ENCODE measurements around the gene KRT33B.
A peak's percentile ranks its signal among the peaks of the same experiment; 100 is the strongest.

Gene KRT33B

DNA sequence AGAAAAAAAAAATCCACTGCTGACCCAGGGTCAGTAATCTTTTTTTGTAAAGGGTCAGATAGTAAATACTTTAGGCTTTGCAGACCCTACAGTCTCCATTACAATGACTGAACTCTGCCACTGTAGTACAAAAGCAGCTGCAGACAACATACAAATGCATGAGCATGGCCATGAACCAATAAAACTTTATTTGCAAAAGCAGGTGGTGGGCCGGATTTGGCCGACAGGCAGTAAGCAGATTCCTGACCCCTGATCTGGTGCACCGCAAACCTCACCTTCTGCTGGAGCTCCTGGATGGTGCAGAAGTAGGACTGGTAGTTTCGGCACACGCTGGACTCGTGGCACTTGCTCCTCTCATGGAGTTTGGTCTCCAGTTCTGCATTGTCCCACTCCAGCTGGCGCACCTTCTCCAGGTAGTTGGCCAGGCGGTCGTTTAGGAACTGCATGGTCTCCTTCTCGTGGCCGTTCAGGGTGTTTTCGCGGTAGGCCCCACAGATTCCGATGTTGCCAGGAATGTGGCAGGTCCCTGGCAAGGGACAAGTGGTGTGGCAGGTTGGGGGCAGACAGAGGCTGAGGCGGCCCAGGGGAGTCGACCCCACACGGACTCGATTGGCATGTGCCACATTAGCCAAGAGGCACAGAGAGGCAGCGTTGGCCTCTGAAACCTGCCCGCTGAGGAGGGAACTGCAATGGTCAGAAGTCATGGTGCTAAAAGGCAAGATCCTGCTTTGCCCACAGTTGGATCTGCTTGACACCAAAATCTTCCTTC lies 41.6 kb upstream of the KRT33B start:
- Histone ChIP-seq H3K4me3 (no peak overlapping the region), H3K36me3 (no peaks in the 10 kb centered on the region), H4K20me1 (no peaks in the 10 kb centered on the region), H3K9ac (no peak overlapping the region), H3K4me2 (no peak overlapping the region), H3K4me1 (no peaks in the 10 kb centered on the region), H3K9me3 (replicated peaks in 1 of 11) (no peaks in the 10 kb centered on the region), H3K27ac (no peak overlapping the region), H3K27me3 (no peaks in the 10 kb centered on the region)
- no peak for TF ChIP-seq Cebpa-rat (IDR thresholded peaks at IDR 0.05)

DNA sequence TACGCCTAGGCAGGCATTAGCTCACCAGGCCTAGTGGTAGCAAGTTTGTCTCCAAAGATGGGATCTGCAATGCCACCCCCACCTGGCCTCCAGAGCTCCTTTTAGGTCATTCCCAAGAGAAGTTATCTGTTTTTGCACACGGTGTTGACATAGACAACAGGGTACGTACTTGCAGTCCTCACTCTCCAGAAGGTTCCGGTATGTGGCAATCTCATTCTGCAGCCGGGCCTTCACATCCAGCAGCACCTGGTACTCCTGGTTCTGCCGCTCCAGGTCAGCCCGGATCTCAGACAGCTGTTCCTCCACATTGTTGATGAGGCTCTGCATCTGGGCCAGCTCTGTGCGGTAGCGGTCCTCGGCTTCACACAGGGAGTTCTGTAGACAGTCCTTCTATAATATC lies 37.6 kb upstream of the KRT33B start:
- Histone ChIP-seq H3K27me3 (no peaks in the 10 kb centered on the region), H3K4me2 (no peak overlapping the region), H3K9me3 (replicated peaks in 1 of 11) (no peaks in the 10 kb centered on the region), H3K4me3 (no peak overlapping the region), H3K36me3 (no peaks in the 10 kb centered on the region), H4K20me1 (no peaks in the 10 kb centered on the region), H3K27ac (no peak overlapping the region), H3K9ac (no peak overlapping the region), H3K4me1 (peaks cover 7 to 26% (median 10%) of the 10 kb centered on the region in 10 experiments; a peak in 19 of 20 replicates)
- TF ChIP-seq Cebpa-rat (IDR thresholded peaks at IDR 0.05): no peak

DNA sequence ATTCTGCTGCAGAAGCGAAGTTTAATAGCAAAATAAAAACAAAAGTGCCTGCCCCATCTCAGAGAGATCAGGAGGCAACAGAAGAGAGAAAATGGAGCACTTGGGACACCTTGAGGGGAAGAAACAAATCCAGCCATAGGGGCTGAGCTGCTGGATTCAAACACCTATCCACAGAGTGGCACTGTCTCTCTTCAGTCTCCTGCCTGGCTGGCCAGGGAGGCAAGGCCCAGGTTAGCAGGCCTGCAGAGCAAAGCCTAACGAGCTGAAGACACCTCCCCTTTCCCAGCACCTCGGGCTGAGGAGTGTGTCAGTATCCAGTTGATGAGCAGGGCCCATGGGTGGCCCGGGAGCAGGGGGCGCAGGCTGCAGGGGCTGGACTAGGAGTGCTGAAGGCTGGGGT lies 36.6 kb upstream of the KRT33B start:
- Histone ChIP-seq H3K27me3 (no peaks in the 10 kb centered on the region), H3K36me3 (no peaks in the 10 kb centered on the region), H3K4me3 (no peak overlapping the region), H3K9me3 (replicated peaks in 1 of 11) (no peaks in the 10 kb centered on the region), H3K9ac (no peak overlapping the region), H4K20me1 (no peaks in the 10 kb centered on the region), H3K4me2 (no peak overlapping the region), H3K27ac (no peak overlapping the region), H3K4me1 (peaks cover 7 to 29% (median 10%) of the 10 kb centered on the region in 10 experiments; a peak in 19 of 20 replicates)
- no peak for TF ChIP-seq Cebpa-rat (IDR thresholded peaks at IDR 0.05)

DNA sequence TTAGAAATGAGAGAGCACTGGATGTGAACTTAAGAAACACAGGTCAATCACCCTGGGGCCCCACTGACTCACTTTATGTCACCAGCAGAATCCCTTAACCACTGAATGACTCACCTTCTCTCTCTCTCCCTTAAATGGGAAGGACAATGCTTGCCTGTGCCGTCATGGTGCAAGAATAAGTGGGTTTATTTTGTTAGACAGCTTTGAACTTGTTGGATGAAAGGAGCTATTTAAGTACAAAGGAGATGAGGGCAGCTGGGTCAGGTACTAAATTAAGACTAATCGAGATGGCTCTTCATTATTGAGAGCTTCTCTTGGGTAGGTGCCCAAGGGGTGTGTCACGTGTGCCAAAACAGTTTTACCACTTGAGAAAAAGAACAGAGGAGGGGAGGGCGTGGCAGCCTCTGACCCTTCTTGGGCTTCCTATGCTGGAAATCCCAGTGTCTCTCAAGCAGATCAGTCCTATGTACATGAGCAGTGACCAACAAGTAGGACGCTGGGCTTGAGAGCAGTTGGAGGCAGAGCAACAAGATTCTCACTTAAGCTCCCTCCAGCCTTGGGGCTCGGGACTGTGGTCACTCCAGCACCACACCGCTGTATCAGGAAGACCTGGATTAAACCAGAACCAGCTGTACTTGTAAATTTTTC lies 34.5 kb upstream of the KRT33B start:
- H3K4me2 ChIP-seq: peak overlapping the region; percentile 23 to 77 (median 55)
- H3K36me3 ChIP-seq: no peaks in the 10 kb centered on the region
- H4K20me1 ChIP-seq: no peaks in the 10 kb centered on the region
- H3K4me3 ChIP-seq: no peak overlapping the region
- no peaks in the 10 kb centered on the region for H3K9me3 ChIP-seq (replicated peaks in 1 of 11)
- peaks cover 7 to 29% (median 10%) of the 10 kb centered on the region in 10 experiments; a peak in 19 of 20 replicates for H3K4me1 ChIP-seq
- H3K27ac ChIP-seq: peak overlapping the region in 2 of 11 experiments; percentile 3 to 46; a peak in 5 of 22 replicates
- H3K27me3 ChIP-seq: no peaks in the 10 kb centered on the region
- H3K9ac ChIP-seq: no peak overlapping the region
- TF ChIP-seq Cebpa-rat (IDR thresholded peaks at IDR 0.05): no peak

DNA sequence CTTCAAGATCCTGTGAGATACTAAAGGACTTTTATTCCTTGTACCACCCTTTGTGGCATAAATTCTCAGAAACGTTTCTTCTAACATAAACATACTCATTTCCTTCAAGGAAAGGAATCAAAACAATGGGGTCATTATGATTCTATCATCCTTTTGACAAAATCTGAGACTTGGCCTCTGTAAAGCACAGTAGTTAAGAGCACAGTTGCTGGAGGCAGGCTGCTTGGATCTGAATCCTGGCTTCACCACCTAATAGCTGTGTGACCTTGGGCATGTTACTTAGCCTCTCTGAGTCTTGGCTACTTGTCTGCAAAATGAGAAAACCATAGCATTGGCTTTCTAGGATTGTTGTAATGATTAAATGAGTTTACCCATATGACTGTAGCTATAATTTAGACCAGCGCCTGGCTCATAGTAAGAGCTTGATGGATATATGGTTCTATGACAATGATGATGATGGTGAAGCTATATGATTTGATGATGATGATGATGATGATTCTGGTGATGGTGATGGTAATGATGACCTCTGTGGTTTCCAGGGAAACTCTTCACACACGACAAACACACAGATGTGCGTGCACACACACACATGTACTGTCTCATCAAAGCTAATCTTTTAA lies 33.9 kb upstream of the KRT33B start:
- Histone ChIP-seq H3K4me3 (no peak overlapping the region), H3K36me3 (no peaks in the 10 kb centered on the region), H3K27ac (peak overlapping the region in 1 of 11 experiments; percentile 23; a peak in 1 of 22 replicates), H3K4me1 (peaks cover 7 to 29% (median 10%) of the 10 kb centered on the region in 10 experiments; a peak in 19 of 20 replicates), H3K4me2 (peak overlapping the region in 9 of 11 experiments; percentile 34 to 77 (median 57); a peak in 14 of 22 replicates), H3K9ac (no peak overlapping the region), H3K9me3 (replicated peaks in 1 of 11) (no peaks in the 10 kb centered on the region), H4K20me1 (no peaks in the 10 kb centered on the region), H3K27me3 (no peaks in the 10 kb centered on the region)
- TF ChIP-seq Cebpa-rat (IDR thresholded peaks at IDR 0.05): no peak

DNA sequence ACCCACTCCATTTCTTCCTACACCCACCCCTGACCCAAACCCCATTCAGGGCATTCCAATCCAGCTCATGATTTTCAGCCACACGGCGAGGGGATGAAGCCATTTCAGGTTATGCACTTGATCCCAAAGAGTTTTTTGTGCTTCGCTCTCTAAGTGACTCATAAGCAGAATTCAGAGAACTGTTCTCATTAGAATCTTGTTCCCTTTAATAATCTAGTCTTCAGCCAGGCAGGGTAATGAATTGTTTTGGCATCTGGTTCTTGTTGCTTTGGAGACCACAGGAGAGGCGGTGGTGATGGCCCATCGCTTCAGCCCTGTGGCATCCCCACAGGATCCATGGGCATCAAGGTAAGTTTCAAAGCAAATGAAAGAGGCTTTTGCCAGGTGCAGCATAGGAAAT lies 32.5 kb upstream of the KRT33B start:
- H3K9me3 ChIP-seq (replicated peaks in 1 of 11): no peaks in the 10 kb centered on the region
- H3K4me1 ChIP-seq: peaks cover 7 to 36% (median 10%) of the 10 kb centered on the region in 10 experiments; a peak in 19 of 20 replicates
- no peaks in the 10 kb centered on the region for H3K36me3 ChIP-seq
- H3K4me2 ChIP-seq: peak overlapping the region in 1 of 11 experiments; percentile 25; a peak in 1 of 22 replicates
- peak overlapping the region in 1 of 11 experiments; percentile 5; a peak in 1 of 22 replicates for H3K27ac ChIP-seq
- no peaks in the 10 kb centered on the region for H4K20me1 ChIP-seq
- no peaks in the 10 kb centered on the region for H3K27me3 ChIP-seq
- no peak for TF ChIP-seq Cebpa-rat (IDR thresholded peaks at IDR 0.05)
- H3K4me3 ChIP-seq: no peak overlapping the region
- H3K9ac ChIP-seq: no peak overlapping the region

DNA sequence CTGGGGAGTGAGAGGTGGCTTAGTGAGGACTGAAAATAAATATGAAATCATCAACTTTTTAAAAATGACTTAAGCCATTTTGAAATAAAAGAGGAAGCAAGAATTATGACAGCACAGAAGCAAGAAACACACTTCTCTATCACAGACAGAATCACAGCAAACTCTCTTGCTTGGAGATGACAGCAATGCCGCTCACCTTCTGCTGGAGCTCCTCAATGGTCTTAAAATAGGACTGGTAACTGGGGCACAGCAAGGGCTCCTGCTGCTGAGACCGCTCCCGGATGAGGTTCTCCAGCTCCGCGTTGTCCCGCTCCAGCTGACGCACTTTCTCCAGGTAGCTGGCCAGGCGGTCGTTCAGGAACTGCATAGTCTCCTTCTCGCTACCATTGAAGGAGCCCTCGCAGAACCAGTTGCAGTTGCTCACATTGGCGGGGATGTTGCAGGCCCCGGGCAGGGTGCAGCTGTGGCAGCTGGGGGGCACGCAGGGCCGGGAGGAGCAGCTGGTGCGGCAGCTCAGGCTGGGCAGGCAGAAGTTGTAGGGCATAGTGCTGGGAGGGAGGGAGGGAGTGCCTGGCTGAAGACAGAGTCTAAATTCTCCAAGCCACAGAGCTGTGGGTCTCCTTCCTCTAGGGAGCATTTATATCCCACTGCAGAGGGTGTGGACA lies 27.5 kb upstream of the KRT33B start, which contains the start of gene KRT31:
TSS of gene KRT31 (minus strand) at position 613 of the 665 bp plus-strand sequence. CDS start at position 544, 69 bp downstream.
- peak within 1 kb of the TSS in 3 of 11 experiments; percentile 29 to 66 (median 51); a peak in 6 of 22 replicates for H3K4me2 ChIP-seq
- peaks cover 0 to 20% (median 0%) of the 10 kb centered on the region in 10 experiments; a peak in 7 of 20 replicates for H3K4me1 ChIP-seq
- no peak for TF ChIP-seq Cebpa-rat (IDR thresholded peaks at IDR 0.05)
- H3K9me3 ChIP-seq (replicated peaks in 1 of 11): no peaks in the 10 kb centered on the region
- no peak within 1 kb of the TSS for H3K9ac ChIP-seq
- no peaks in the 10 kb centered on the region for H4K20me1 ChIP-seq
- peak within 1 kb of the TSS in 1 of 11 experiments; percentile 21; a peak in 1 of 22 replicates for H3K27ac ChIP-seq
- no peak within 1 kb of the TSS for H3K4me3 ChIP-seq
- H3K36me3 ChIP-seq: no peaks in the 10 kb centered on the region
- H3K27me3 ChIP-seq: no peaks in the 10 kb centered on the region

DNA sequence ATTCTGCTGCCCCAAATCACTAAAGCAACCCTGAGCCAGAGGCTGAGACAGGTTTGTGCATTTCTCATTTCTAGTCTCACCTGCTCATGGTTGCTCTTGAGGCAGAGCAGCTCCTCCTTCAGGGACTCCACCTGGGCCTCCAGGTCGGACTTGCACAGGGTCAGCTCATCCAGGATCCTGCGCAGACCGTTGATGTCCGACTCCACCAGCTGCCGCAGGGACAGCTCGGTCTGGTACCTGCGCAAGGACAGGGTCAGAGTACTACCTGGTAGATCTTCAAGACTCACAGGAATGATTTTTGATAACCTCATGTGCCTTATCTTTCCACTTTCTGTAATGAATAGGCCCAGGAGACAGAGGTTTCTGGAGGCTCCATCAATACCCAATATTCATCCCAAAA lies 26.7 kb upstream of the KRT33B start:
- H3K4me1 ChIP-seq: peaks cover 0 to 17% (median 0%) of the 10 kb centered on the region in 10 experiments; a peak in 7 of 20 replicates
- no peaks in the 10 kb centered on the region for H3K36me3 ChIP-seq
- H3K27me3 ChIP-seq: no peaks in the 10 kb centered on the region
- H3K4me2 ChIP-seq: peak overlapping the region in 3 of 11 experiments; percentile 29 to 66 (median 51); a peak in 6 of 22 replicates
- H3K4me3 ChIP-seq: no peak overlapping the region
- no peak for TF ChIP-seq Cebpa-rat (IDR thresholded peaks at IDR 0.05)
- H3K9me3 ChIP-seq (replicated peaks in 1 of 11): no peaks in the 10 kb centered on the region
- no peak overlapping the region for H3K9ac ChIP-seq
- no peak overlapping the region; a peak in 1 of 22 replicates for H3K27ac ChIP-seq
- H4K20me1 ChIP-seq: no peaks in the 10 kb centered on the region

Data from BLaER1 treated with 17β-estradiol and CSF1 and Interleukin-3, amounts not matched to agents 10 nM and 100 nM (cell line).